Measurements from ENCODE around the gene ADARB2.
"Not testable (repeated sequence)": the region's sequence is repeated elsewhere in the genome, so short reads cannot be mapped to it uniquely, and the experiment has no call there.

The ADARB2 gene

DNA sequence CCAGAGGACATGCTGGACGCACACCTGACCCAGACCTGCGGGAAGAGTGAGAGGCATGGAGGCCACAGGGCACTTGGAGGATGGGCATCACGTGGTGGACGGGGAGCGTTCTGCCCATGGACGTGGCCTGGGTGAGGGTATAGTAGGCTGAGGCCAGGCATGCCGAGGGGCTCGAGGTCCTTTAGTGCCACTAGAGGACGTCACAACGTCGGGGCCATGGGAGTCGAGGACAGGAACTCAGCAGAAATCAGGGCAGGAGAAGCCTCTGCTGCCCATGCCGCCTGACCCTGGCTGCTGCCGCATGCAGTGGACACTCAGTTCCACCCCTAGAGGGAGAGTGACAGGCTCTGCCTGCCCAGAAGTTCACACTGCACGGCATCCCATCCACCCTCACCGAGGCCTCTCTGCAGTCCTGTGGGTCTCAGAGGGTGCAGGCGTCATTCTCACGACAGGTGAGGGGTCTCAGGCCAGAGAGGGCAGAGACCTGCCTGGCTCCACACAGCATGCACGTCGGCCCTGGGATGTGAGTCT is 198.7 kb downstream of the ADARB2 start:
- DNase-seq: no peak

GRCh38 chr10:1538121-1538520 is 199.2 kb downstream of the ADARB2 start:
- DNase-seq: no peak

DNA sequence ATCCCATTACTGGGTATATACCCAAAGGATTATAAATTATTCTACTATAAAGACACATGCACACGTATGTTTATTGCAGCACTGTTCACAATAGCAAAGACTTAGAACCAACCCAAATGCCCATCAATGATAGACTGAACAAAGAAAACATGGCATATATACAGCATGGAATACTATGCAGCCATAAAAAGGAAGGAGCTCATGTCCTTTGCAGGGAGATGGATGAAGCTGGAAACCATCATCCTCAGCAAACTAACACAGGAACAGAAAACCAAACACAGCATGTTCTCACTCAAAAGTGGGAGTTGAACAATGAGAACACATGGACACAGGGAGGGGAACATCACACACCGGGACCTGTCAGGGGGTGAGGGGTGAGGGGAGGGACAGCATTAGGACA is 199.9 kb downstream of the ADARB2 start:
- not testable (repeated sequence) for DNase-seq

- DNase-seq: no peak
These were observed 201.0 kb downstream of the ADARB2 start for GRCh38 chr10:1536341-1536740.

DNA sequence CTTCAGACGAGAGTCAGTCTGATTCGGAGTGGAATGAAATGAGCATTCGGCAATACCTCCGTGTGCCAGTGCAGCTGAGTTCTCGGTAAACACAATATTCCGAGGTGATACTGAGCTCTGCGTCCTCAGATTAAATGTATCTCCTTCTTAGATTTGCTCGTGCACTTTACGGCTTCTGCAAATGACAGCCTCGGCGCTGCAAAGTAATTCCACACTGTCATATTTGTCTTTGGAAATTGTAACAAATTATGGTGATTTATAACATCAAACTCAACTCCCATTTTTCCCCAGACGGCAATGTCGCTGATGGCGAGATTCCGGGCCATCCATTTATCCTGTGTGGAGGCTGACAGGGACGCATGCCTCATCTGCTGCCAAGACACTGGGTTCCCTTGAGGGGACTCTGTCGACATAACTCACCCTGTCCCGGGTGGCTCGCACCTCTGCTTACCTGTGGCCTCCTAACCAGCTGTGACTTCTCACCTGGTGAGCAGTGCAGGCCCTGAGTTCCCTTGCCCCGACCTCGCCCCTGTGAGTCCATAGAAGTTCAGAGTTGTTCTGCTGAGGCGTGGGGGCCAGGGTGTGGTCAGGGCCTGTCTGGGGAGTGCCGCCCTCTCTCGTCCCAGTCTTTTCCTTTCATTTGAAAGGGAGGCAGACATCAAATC is 201.9 kb downstream of the ADARB2 start:
- no peak for DNase-seq

DNA sequence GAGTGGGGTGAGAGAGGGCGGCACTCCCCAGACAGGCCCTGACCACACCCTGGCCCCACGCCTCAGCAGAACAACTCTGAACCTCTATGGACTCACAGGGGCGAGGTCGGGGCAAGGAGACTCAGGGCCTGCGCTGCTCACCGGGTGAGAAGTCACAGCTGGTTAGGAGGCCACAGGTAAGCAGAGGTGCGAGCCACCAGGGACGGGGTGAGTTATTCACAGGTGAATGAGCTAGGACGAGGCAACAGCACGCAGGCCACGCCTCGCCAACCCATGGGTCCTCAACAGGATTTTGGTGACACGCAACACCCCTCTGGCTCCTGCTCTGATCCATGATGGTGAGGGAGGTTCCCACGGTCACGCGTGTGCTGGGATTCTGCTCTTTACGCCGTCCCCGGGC is 202.5 kb downstream of the ADARB2 start:
- DNase-seq: no peak

- no peak for DNase-seq
These were observed 204.7 kb downstream of the ADARB2 start for GRCh38 chr10:1532636-1533035.

DNA sequence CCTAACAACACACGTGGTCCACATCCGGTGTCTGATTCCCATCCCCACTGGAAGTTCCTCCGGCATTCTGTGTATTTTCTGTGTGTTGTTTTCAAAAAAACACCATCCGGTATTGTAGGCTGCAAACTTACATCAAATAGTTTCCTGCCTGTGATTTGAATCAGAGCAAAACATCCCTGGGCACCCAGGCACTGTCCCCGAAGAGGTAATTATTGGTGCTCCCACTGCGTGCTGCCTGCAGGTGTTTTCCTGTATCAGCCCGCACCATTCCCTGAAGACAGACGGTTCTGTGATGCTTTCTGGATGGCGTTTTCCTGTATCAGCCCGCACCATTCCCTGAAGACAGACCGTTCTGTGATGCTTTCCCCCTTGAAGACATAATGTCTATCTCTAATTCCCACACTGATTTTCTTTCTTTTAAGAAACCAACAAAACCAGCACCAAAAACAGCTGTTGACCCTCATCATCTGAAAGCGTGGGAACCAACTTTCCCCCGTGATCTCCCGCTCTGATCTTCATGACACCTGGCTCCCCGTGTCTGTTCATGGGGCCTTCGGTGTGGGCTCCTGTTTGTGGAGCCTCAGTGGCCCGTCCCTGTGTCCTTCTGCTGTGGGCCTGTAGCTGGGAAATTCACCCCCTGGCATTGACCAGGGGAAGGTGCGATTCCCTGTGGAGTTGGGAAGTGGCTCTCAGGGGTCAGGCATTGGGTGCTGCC is 205.3 kb downstream of the ADARB2 start:
- DNase-seq: no peak

DNA sequence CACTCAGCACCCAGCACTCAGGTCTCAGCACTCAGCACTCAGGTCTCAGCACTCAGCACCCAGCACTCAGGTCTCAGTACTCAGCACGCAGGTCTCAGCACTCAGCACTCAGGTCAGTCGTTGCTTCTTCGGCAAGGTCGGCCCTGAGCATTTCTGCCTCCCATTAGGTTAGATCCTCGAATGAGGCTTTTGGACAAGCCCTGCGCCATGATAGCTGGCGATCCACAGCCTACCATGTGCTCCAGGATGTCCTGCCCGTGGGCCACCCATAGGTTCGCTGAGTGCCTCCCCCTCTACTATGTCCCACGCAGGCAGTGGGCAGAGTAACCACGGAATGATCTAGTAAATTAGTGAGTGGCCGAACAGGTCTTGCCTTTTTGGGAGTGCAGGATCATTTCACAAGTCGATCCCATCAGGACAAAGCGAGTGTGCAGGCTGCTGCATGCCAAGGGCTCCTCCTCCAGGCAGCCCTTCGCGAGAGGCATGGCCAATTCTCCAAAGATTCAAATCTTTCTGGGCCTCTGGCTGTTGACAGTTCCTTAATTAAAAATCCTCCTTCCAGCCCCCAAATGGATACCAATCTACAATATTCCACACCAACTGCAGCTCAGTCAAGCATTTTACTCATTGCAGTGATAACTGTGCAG is 206.3 kb downstream of the ADARB2 start:
- DNase-seq: peak; percentile 5

DNA sequence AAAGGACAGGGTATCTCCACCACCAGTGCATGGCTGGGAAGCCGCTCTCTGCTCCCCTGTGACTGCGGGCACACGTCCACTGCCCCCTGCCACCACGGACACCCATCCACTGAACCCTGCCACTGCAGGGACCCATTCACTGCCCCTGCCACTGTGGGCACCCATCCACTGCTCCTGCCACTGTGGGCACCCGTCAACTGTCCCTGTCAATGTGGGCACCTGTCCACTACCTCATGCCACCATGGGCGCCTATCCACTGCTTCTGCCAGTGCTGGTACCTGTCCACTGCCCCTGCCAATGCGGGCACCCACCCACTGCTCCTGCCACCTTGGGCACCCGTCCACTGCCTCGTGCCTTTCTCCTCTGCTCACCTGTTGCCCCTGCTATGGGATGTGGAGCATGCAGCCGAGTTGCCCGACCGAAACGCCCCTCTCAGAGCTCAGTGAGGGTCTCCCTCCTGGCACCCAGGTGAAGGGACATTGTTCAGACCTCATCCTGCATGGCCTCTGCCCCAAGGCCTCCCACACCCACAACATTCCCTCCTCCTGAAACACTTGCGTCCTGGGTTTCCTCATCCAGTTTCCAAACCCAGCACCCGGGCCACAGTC is 207.4 kb downstream of the ADARB2 start:
- DNase-seq: peak; percentile 10

DNA sequence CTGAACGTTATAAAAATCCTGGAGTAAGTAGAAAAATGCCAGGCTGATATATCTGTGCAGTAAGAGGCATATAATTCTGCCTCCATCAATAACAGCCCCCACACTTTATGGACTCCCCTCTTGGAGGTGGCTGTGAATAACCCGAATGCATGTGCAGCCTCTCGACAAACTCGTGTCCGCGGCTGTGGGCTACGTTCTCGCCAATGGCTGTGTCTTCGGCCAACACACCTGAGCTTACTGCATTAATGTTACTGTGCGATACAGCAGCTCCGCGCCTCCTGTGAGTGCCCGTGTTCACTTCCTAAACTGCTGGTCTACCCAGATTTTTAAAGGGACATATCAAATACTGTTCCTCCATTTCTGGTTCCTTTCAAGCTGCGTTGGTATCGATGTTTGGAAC is 209.4 kb downstream of the ADARB2 start:
- no peak for DNase-seq

DNA sequence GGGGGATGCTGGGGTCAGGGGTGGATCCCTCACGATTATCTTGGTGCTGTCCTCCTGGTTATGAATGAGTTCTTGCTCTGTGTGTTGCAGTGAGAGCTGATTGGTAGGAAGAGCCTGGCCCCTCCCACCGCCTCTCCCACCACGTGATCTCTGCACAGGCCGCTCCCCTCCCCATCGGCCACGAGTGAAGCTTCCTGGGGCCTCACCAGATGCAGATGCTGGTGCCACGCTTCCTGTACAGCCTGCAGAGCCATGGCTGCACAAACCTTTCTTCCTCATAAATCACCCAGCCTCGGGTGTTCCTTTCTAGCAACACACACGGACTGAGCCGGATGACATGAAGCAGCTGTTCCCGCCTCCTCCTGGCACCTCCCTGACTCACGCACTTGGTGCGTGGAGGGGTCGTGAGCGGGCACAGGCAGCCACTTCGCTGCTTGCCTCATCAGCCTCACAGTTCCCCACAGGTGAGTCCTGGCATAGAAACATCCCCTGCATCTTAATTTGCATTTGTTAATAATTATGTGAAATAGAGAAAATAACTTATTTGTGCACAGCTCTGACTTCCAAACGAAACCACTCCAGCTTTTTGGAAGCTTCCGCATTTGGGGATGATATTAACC is 210.8 kb downstream of the ADARB2 start:
- no peak for DNase-seq

DNA sequence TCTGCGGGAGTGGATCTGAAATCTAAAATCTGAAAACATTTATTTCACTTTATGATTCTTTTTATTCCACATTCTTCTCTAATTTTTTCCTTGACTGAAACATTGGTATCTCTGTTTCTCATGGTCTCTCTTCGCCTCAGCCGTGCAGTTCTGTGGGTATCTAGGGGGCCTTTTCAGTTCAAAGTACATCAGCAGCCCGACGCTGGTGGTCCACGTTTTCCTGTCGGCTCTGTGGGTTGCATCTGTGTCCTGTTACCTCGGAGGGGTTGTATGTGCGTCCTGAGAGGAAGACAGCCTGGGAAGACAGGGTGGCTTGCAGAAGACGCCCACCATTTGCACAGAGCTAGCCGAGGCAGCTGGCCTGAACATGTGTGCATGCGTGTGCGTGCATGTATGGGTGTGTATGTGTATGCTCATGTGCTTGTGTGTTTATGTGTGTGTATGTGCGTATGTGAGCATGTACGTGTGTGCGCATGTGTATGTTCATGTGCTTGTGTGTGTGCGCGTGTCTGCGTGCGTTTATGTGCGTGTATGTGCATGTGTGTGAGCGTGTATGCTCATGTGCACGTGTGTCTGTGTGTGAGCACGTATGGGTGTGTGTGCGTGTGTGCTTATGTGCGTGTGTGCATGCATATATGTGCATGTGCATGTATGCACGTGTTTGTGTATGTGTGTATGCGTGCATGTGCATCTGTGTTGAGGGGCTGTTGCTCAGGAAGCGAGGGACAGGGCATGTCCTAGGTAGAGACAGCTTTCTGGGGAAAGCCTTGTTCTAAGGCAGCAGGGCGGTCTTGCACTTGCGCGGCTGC is 211.8 kb downstream of the ADARB2 start:
- DNase-seq: no peak

GRCh38 chr10:1524540-1524939 is 212.8 kb downstream of the ADARB2 start:
- no peak for DNase-seq

DNA sequence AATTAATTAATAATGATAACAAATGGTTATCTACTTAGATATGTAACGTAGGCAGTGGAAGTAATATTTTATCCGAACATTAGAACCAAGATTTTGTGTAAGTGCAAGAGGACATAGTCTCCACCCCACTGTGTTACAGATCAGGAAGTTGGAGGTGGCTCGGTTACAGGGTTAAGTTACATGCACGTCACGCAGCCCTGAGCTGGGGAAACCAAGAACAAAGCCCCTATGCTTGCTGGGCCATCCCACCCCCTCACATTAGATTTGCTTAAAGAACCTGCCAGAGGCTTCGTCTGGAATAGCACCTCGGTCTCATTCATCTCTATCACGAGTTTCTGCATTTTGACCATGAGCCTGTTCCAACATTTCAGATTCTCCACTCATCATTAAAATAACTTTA is 214.1 kb downstream of the ADARB2 start:
- DNase-seq: no peak

DNA sequence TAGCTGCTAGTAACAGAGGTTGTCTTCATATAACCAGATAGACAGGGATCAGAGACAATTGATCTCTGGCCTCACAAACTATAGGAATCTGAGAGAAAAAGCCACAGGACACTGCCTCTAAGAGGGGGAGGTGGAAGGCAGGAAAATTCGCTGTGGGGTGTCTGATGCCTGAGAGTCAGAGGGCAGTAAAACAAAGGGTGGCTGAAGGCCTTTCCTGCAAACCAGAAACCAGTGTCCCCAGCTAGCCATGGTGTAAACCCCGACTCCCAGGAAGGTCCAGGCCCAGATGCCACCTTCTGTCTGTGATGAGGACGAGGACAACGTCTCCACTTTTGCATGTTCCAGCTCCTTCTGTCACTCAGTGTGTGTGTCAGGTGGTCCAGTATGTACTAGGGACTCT is 215.1 kb downstream of the ADARB2 start:
- DNase-seq: no peak

- no peak for DNase-seq
These were observed 215.6 kb downstream of the ADARB2 start for GRCh38 chr10:1521741-1522140.

DNA sequence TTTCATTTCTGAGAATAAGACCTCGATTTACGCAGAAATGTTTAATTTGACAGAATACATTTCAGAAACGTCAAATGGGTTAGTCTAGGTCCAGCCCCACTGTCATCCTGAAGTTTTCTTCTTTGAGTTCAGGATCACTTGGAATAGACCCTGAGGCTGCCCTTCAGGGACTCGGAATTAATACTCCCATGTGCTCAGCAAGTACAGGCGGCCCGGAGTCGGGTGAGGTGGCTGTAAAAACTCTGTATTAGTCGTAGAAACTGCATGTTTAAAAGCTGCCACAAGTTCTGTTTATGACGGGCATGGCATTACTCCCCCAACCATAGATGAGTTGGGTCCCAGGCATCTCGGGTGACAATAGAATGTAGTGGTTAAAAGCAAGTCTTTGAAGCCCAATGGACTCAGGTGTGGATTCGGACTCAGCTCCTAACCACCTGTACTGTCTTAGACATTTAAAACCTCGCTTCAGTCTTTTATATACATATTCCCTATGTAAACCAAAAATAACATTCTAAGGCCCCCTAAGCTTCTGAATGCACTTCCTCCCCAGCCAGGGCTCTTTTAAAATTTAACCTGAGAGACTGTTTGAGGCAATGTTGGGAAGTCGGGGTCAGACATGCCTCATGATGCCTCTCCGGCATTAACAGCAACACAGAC is 216.3 kb downstream of the ADARB2 start:
- no peak for DNase-seq

DNA sequence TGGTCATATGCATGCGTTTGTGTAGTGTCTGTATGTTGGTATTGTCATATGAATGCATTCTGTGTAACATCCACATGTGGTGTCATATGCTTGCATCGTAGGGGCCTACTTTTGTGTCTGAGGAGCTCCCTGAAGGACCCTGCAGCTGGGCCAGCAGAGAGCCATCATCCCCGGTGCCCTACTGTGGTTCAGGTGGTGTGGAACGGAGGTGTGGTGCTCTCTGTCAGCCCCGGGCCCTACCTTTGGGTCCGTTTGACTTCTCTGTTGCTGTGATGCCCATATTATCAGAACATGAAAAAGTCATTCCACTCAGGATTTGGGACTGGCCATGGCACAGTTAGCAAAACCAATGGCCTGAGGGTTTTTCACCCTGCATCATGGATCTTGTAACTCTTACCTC is 217.9 kb downstream of the ADARB2 start:
- DNase-seq: no peak

GRCh38 chr10:1517684-1518083 is 219.6 kb downstream of the ADARB2 start:
- DNase-seq: no peak

DNA sequence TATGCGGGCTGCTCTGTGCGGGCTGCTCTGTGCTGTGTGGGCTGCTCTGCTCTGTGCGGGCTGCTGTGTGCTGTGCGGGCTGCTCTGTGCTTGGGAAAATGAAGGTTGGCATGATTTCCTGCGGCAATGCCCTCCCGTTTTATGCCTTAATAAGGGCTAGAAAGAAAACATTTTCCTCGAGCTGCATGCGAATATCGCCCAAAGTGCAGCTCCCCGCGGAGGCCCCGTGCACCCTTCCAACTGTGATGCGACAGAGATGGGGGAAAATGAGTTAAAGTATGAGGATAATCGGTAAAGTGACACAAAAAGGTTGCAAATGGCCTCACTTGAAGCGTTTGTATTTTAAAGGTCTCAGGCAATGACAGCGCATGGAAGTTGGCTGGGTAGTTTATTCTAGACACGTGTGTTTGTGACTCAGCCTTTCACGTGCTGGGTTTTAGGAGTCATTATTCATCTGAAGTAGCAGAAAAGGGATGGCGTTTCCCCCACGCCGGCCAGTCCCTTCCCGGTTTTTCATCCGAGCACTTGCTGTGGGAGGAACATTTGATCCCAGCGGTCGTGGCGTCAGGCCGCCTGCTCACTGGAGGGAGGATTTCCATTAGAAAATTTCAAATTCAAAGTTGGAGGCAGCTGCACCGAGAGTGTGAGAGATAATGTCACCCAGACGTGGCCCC is 220.7 kb downstream of the ADARB2 start:
- DNase-seq: no peak

Data from CD4-positive, alpha-beta T cell treated with Interleukin-15 for 1 hour (primary cell).